ENCODE data around the gene NTSR2.

- TF ChIP-seq PKNOX1 (IDR thresholded peaks at IDR 0.05): no peak
- no peak for TF ChIP-seq FOXK2 (IDR thresholded peaks at IDR 0.05)
- TF ChIP-seq LEF1 (IDR thresholded peaks at IDR 0.05; ENCODE audit: borderline replicate concordance): no peak
- no peak for TF ChIP-seq BHLHE40 (IDR thresholded peaks at IDR 0.05; ENCODE audit: borderline replicate concordance)
- TF ChIP-seq FOXM1 (IDR thresholded peaks at IDR 0.05; ENCODE audit: borderline replicate concordance): no peak
- no peak for TF ChIP-seq ARNT (IDR thresholded peaks at IDR 0.05)
- TF ChIP-seq NFRKB (IDR thresholded peaks at IDR 0.05): no peak
- no peak for TF ChIP-seq ZNF384 (IDR thresholded peaks at IDR 0.05)
These were observed 21.2 kb upstream of the NTSR2 start for GRCh38 chr2:11691076-11691660.
